ENCODE data around the gene UBXN11. TPM values are rescaled to one million over a fixed set of nuclear protein-coding genes. Genes with fewer than 3 reads are reported as not detected.

UBXN11 gene, protein sequence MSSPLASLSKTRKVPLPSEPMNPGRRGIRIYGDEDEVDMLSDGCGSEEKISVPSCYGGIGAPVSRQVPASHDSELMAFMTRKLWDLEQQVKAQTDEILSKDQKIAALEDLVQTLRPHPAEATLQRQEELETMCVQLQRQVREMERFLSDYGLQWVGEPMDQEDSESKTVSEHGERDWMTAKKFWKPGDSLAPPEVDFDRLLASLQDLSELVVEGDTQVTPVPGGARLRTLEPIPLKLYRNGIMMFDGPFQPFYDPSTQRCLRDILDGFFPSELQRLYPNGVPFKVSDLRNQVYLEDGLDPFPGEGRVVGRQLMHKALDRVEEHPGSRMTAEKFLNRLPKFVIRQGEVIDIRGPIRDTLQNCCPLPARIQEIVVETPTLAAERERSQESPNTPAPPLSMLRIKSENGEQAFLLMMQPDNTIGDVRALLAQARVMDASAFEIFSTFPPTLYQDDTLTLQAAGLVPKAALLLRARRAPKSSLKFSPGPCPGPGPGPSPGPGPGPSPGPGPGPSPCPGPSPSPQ
- 2.8 and 4.9 TPM in 2 replicates for total RNA-seq (ENCODE audit: low replicate concordance)

DNA sequence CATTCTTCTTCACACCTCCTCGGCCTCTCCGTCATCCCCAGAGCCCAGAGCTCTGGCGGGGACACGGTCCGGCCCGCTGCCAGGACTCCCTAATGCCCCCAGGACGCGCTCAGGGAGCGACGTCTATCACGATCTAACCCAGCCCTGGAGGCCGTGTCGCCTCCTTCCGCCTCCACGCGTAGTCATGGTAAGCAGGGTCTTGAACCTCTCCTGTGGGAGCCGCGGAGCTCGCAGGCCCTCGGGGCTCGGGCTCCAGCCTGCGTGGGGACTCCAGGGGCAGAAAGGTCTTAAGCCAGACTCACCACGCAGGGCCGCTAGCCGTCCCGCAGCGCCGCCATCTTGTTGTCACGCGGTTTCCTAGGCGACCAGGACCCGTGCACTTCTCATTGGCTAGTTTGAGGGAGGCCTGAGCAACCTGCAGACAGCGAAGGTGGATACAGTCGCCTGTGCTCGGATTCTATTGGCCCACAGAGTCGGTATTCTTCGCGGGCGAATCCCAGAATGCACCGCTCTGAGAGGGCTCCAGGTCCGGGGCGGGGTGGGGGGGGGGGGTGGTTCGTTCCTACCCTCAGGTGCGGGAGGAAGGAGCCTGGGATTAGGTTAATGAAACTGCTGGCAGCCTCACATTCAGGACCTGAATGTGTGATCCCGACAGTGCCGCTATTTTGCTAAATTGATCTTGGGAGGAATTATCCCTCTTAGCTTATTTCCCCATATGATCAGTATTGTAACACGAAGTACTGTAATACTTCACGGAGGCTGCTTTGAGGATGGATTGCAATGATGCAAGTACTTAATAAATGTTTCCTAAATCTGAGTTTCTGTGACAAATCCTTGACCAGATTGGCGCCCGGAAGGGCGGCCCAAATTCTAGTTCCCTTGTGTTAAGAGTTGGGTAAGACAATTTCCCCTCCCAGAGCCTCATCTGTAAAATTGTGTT, at the start of gene UBXN11:
TSS of gene UBXN11 (minus strand) at position 347 of the 940 bp plus-strand sequence. CDS start 3,753 bp downstream, outside the sequence.

DNA sequence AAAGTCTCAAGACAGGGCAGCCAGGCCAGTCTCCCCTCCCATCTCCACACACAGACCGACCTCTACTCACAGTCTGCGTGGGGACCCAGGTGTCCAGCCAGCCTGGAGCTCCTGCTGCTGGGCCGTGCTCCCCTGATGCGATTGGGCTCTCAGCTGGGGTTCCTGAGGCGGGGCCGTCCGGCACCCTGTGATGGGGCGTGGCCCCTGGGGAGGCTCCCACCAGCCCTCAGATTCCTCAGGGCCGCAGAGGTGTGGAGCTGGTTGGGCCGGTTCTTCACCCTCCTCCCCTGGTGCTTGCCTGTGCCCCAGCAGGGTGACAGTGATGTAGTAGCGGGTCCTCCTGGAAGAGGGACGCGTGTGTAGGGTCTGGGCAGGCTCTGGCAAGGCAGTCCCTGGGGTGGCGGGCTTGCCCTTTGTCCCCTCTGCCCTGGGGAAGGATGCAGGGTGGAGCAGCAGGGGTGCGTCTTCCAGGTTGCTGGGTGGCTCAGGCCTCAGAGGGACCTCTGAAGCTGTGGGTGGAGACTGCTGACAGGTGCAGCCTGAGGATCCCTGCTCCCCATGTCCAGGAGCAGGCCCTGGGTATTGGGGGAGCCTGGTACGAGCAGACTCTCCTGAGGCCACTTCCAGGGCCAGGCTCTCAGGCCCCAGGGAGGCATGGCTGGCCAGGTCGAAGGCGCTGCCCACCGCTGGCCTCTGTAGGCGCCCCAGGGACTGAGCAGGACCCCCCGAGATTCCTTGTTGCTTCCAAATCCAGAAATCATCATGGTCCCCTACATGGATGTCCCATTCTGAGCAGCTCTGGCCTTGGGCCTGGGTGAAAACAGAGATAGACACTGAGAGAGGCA, 47.8 kb upstream of the UBXN11 start, which contains the start of gene CRYBG2:
TSS of gene CRYBG2 (minus strand) at position 155 of the 845 bp plus-strand sequence. CDS start 7,473 bp downstream, outside the sequence.

DNA sequence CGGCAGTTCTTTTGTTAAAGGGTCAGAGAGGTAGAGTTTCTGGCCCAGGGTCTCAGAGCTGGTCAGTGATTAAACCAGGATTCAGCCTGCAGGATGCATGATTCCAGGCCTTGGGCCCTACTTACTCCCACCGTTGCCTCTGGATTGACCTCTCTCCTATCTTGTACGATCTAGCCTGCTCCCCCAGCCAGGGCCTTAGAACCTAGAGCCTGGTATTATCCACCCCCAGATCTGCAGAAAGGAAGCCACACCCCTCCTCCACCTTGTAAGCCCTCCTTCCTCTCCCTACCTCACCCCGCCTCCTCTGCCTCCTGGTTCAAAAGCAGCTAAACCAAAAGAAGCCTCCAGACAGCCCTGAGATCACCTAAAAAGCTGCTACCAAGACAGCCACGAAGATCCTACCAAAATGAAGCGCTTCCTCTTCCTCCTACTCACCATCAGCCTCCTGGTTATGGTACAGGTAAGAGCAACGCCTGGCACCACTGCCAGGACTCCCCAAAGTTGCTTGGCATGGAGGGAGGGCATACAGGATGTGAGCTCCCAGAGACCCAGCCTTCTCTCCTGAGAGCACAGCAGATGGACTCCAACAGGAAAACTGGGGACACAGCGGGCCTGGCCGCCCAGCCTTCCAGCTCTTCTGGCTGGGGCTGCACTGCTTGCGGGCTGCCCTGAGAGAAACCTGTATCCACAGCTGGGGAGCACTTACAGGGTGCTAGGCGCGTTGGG, 11.3 kb upstream of the UBXN11 start, which contains the start of gene CD52:
TSS of gene CD52 (plus strand) at position 347 of the 726 bp plus-strand sequence. CDS start at position 407, 60 bp downstream.

DNA sequence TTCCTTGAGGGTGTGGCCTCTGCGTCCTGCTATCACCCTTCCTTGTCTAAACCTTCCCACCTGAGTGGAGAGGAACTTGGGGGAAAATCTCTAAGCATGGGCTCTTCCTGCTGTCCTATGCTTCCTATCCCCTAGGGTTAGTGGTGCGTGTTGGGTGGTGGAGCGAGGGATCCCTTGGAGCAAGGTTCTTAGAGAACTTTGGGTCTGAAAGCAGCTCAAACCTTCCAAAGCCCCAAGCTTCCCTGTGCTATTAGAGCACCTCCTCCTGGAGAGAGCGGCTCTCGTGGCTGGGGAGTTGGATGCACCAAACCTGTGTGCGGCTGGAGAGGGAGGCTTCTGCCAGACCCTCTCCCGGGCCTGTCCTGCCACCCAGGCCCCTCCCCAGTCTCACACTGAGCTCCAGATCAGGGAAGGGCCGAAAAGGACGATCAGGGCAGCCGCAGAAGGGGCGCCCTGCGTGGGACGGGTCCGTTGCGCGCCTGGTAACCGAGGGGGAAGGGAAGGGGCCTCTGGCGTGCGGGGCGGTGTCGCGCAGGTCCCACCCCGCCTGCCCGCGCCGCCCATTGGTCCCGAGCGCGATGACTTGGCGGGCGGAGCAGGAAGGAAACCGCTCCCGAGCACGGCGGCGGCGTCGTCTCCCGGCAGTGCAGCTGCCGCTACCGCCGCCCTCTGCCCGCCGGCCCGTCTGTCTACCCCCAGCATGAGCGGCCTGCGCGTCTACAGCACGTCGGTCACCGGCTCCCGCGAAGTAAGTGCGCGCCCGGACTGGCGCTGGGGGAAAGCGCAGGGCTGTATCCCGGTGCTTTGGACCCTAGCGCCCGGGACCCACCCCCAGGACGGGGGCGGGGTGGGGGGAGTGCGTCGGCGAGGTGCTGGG, 26.7 kb downstream of the UBXN11 start, which contains the start of gene SH3BGRL3:
TSS of gene SH3BGRL3 (plus strand) at position 631 of the 877 bp plus-strand sequence. CDS start at position 701, 70 bp downstream.

DNA sequence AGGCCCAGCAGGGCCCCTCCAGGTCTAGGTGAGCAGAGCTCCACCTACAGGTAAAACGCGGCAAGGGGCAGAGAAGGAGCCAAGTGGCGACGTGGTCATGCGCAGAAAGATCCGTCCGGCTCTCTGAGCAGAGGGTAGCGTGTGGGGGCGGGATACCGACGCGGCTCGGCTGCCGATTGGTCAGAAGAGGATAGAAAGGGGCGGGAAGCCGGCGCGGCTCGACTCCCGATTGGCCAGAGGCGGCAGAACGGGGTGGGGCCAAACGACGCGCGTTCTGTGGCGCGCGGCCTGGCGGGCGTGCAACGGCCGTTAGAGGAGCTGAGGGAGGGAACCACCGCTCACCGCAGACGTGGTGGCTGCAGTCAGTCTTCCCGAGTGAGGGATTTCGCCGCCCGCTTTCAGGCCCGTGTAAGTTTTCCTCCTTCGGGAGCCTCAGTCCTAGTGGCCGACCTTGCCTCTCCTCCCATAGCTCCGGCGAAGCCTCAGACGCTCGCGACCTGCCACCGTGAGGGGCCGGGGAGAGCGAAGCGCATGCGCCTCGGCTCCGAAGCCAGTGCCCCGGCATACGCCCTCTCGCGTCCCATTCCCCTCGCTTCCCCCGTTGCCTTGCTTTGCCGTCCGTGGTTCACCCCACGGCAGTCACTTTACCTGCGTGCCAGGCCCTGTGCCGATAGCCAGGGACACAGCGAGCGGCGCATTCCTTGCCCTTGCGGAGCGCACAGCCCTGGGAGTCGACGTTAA, 72.4 kb downstream of the UBXN11 start, which contains the start of gene CEP85:
TSS of gene CEP85 (plus strand) at position 298 of the 741 bp plus-strand sequence. CDS start 5,584 bp downstream, outside the sequence.

Other genes with a start within 250 kb of the UBXN11 start
- gene TRIM63, start 239.0 kb downstream of the UBXN11 start, total RNA-seq (ENCODE audit: low replicate concordance): 0.82 TPM in 1 of 2 replicates, not detected in the other
- gene PDIK1L, start 194.8 kb downstream of the UBXN11 start, total RNA-seq (ENCODE audit: low replicate concordance): 2.9 TPM in 2 replicates
- gene FAM110D, start 147.6 kb downstream of the UBXN11 start, total RNA-seq (ENCODE audit: low replicate concordance): under 0.01 and 0.08 TPM in 2 replicates
- not detected in 2 replicates for gene C1orf232, start 137.7 kb downstream of the UBXN11 start, total RNA-seq (ENCODE audit: low replicate concordance)
- gene ZNF593, start 136.7 kb downstream of the UBXN11 start, total RNA-seq (ENCODE audit: low replicate concordance): 11.2 and 41.5 TPM in 2 replicates
- gene ZNF593OS, start 134.8 kb downstream of the UBXN11 start, total RNA-seq (ENCODE audit: low replicate concordance): not detected in 2 replicates
- gene CNKSR1, start 129.1 kb downstream of the UBXN11 start, total RNA-seq (ENCODE audit: low replicate concordance): 0.08 TPM in 1 of 2 replicates, not detected in the other
- gene CATSPER4, start 116.0 kb downstream of the UBXN11 start, total RNA-seq (ENCODE audit: low replicate concordance): not detected in 2 replicates
- 2.3 and 6.5 TPM in 2 replicates for gene CEP85, start 72.4 kb downstream of the UBXN11 start, total RNA-seq (ENCODE audit: low replicate concordance)
- gene SH3BGRL3, start 26.6 kb downstream of the UBXN11 start, total RNA-seq (ENCODE audit: low replicate concordance): 19.7 and 34.2 TPM in 2 replicates
- gene CD52, start 11.3 kb upstream of the UBXN11 start, total RNA-seq (ENCODE audit: low replicate concordance): not detected in 2 replicates
- gene CRYBG2, start 47.5 kb upstream of the UBXN11 start, total RNA-seq (ENCODE audit: low replicate concordance): not detected in 2 replicates
- not detected in 2 replicates for gene ZNF683, start 66.1 kb upstream of the UBXN11 start, total RNA-seq (ENCODE audit: low replicate concordance)
- gene LIN28A, start 104.2 kb upstream of the UBXN11 start, total RNA-seq (ENCODE audit: low replicate concordance): 0.08 TPM in 1 of 2 replicates, not detected in the other
- gene DHDDS, start 125.7 kb upstream of the UBXN11 start, total RNA-seq (ENCODE audit: low replicate concordance): 63.5 and 76.8 TPM in 2 replicates
- 52.2 and 218 TPM in 2 replicates for gene HMGN2, start 165.8 kb upstream of the UBXN11 start, total RNA-seq (ENCODE audit: low replicate concordance)
- gene RPS6KA1, start 223.1 kb upstream of the UBXN11 start, total RNA-seq (ENCODE audit: low replicate concordance): 1.9 and 2.1 TPM in 2 replicates